IMR-90 (cell line): ENCODE results near the gene PRKAG2. TPM values are rescaled to one million over a fixed set of nuclear protein-coding genes. Genes with fewer than 3 reads are reported as not detected.
"Not testable (repeated sequence)": the region's sequence is repeated elsewhere in the genome, so short reads cannot be mapped to it uniquely, and the experiment has no call there.

Source experiments
- ATAC-seq: fragments of 200-7000 bp; cut with Tn5 transposase; 2 replicates; pipeline ENCODE4 v1.9.1; 2020; ENCODE audit warnings: low read depth, mild to moderate bottlenecking, moderate library complexity
- BruUV-seq: library from RNA; stranded (reverse); fragments of 400-500 nt; replicated peaks from 2 replicates; lab custom pipeline; 2021; lab: Mats Ljungman, UMichigan
- CTCF ChIA-PET: fragments of 300-600 bp; formaldehyde crosslinking; extraction: SDS; loops from one replicate; lab custom pipeline; 2021; ENCODE audit warnings: antibody characterized with exemption; lab: Yijun Ruan, JAX
- POLR2A ChIA-PET: fragments of 300-600 bp; sonication (Branson Sonifier 250); formaldehyde crosslinking; loops from one replicate; lab custom pipeline; 2022; ENCODE audit warnings: antibody characterized with exemption; ENCODE audit not compliant: unreplicated experiment; lab: Charles Lee
- DNase-seq: peaks from one replicate; pipeline ENCODE4 v3.0.0; 2013
- H2AFZ ChIP-seq: replicated peaks from 2 replicates; pipeline ENCODE3; 2013; ENCODE audit warnings: low read length, mild to moderate bottlenecking; ENCODE audit not compliant: poor library complexity
- H2AK5ac ChIP-seq: 2 replicates; pipeline ENCODE4 v1.6.1; 2013; ENCODE audit warnings: low read depth, low read length, inconsistent platforms
- H2AK9ac ChIP-seq: replicated peaks from 2 replicates; pipeline ENCODE3; 2013; ENCODE audit warnings: mild to moderate bottlenecking, low read depth, low read length, moderate library complexity; ENCODE audit not compliant: poor library complexity
- H2BK120ac ChIP-seq: 2 replicates; pipeline ENCODE4 v1.6.1; 2013; ENCODE audit warnings: low read depth, low read length, inconsistent platforms
- H2BK15ac ChIP-seq: 3 replicates; pipeline ENCODE4 v1.6.1; 2013; ENCODE audit warnings: low read depth, low read length, inconsistent platforms
- H2BK20ac ChIP-seq: 2 replicates; pipeline ENCODE4 v1.6.1; 2013; ENCODE audit warnings: low read depth, mild to moderate bottlenecking, inconsistent platforms, low read length, moderate library complexity
- H2BK5ac ChIP-seq: 2 replicates; pipeline ENCODE4 v1.6.1; 2013; ENCODE audit warnings: mild to moderate bottlenecking, low read depth, low read length, inconsistent platforms; ENCODE audit not compliant: poor library complexity, severe bottlenecking
- H3K14ac ChIP-seq: replicated peaks from 2 replicates; pipeline ENCODE4 v1.6.1; 2013; ENCODE audit warnings: low read depth, low read length, inconsistent platforms
- H3K18ac ChIP-seq: 2 replicates; pipeline ENCODE4 v1.6.1; 2013; ENCODE audit warnings: low read depth, low read length, control low read depth
- H3K23ac ChIP-seq: 2 replicates; pipeline ENCODE4 v1.6.1; 2013; ENCODE audit warnings: low read depth, low read length, inconsistent platforms
- H3K27ac ChIP-seq: 2 replicates; pipeline ENCODE4 v1.5.1; 2013; ENCODE audit warnings: mild to moderate bottlenecking, control low read depth, low read length; ENCODE audit not compliant: insufficient read depth
- H3K27me3 ChIP-seq: 2 replicates; pipeline ENCODE4 v1.6.1; 2013; ENCODE audit warnings: low read length; ENCODE audit not compliant: control insufficient read depth, insufficient read depth
- H3K36me3 ChIP-seq: 2 replicates; pipeline ENCODE4 v1.6.1; 2013; ENCODE audit warnings: low read length, mixed read lengths; ENCODE audit not compliant: control insufficient read depth, insufficient read depth
- H3K4ac ChIP-seq: 2 replicates; pipeline ENCODE4 v1.6.1; 2013; ENCODE audit warnings: low read depth, low read length, inconsistent platforms
- H3K4me1 ChIP-seq: 2 replicates; pipeline ENCODE4 v1.6.1; 2013; ENCODE audit warnings: low read length, mixed read lengths; ENCODE audit not compliant: control insufficient read depth, insufficient read depth
- H3K4me2 ChIP-seq: 2 replicates; pipeline ENCODE4 v1.6.1; 2013; ENCODE audit warnings: low read depth, mild to moderate bottlenecking, control low read depth, low read length, moderate library complexity
- H3K4me3 ChIP-seq: 2 replicates; pipeline ENCODE4 v1.5.1; 2013; ENCODE audit warnings: low read depth, mild to moderate bottlenecking, control low read depth, low read length, moderate library complexity; ENCODE audit not compliant: insufficient read depth
- H3K56ac ChIP-seq: 2 replicates; pipeline ENCODE4 v1.6.1; 2013; ENCODE audit warnings: low read length, inconsistent platforms; ENCODE audit not compliant: insufficient read depth; ENCODE audit errors: extremely low read depth
- H3K79me1 ChIP-seq, 2 experiments: 2 replicates each; pipeline ENCODE4 v1.6.1; 2013; ENCODE audit warnings: low read length in 2 of 2, inconsistent platforms in 1 of 2, low read depth in 1 of 2
- H3K9ac ChIP-seq: 2 replicates; pipeline ENCODE4 v1.6.1; 2013; ENCODE audit warnings: low read depth, low read length, control low read depth
- H3K9me1 ChIP-seq: 2 replicates; pipeline ENCODE4 v1.6.1; 2013; ENCODE audit warnings: low read length, inconsistent platforms; ENCODE audit not compliant: insufficient read depth
- H3K9me3 ChIP-seq: 2 replicates; pipeline ENCODE4 v1.6.1; 2013; ENCODE audit warnings: low read length; ENCODE audit not compliant: control insufficient read depth, insufficient read depth
- H4K20me1 ChIP-seq: 2 replicates; pipeline ENCODE4 v1.6.1; 2013; ENCODE audit warnings: low read length, inconsistent platforms; ENCODE audit not compliant: insufficient read depth
- H4K5ac ChIP-seq: 2 replicates; pipeline ENCODE4 v1.6.1; 2013; ENCODE audit warnings: mild to moderate bottlenecking, low read depth, low read length, control low read depth
- H4K8ac ChIP-seq, 2 experiments: 2 replicates each; pipeline ENCODE4 v1.6.1; 2013; ENCODE audit warnings: low read depth in 2 of 2, low read length in 2 of 2, control low read depth in 1 of 2, inconsistent platforms in 1 of 2
- H4K91ac ChIP-seq: 2 replicates; pipeline ENCODE4 v1.6.1; 2013; ENCODE audit warnings: low read depth, low read length, inconsistent platforms; ENCODE audit not compliant: insufficient read depth
- BHLHE40 ChIP-seq: fragments of 150-350 bp; IDR thresholded peaks from 2 replicates; pipeline ENCODE4 v1.6.1; 2016; ENCODE audit warnings: mild to moderate bottlenecking, low read depth, low read length
- CEBPB ChIP-seq: IDR thresholded peaks from 2 replicates; pipeline ENCODE4 v1.6.1; 2012; ENCODE audit warnings: low read depth, low read length, improper control_type of control experiment
- ELK1 ChIP-seq: fragments of 150-350 bp; IDR thresholded peaks from 2 replicates; pipeline ENCODE4 v1.6.1; 2016; ENCODE audit warnings: low read depth, mild to moderate bottlenecking, low read length, moderate library complexity, borderline replicate concordance
- MXI1 ChIP-seq: IDR thresholded peaks from 2 replicates; pipeline ENCODE4 v1.6.1; 2012; ENCODE audit warnings: low read depth, mild to moderate bottlenecking, low read length, moderate library complexity, borderline replicate concordance
- WGBS, 2 experiments: methylation state at CpG; one replicate each; pipeline versions ENCODE4 v1.1.5 to v1.1.7; 2013; ENCODE audit warnings: missing lambda C conversion rate in 2 of 2; ENCODE audit not compliant: insufficient read length in 1 of 2; ENCODE audit errors: extremely low coverage in 2 of 2; 5-methylcytosine and 5-hydroxymethylcytosine counted together
- dilution Hi-C: fragments of 300-500 bp; cut with HindIII; formaldehyde crosslinking; loops from one replicate; pipeline ENCODE4 v1.14.3; 2018; ENCODE audit warnings: low sequenced_read_pairs; ENCODE audit not compliant: unreplicated experiment
- in situ Hi-C: fragments of 300-500 bp; cut with MboI; formaldehyde crosslinking; loops from 3 replicates; pipeline ENCODE4 v1.14.3; 2019; ENCODE audit warnings: low sequenced_read_pairs, inconsistent platforms, mixed read lengths
- intact Hi-C: fragments of 100-400 bp; cut with micrococcal nuclease; formaldehyde crosslinking; loops from 2 replicates; pipeline ENCODE4 v1.10.0; 2022
- polyA plus RNA-seq, 3 experiments: library from polyadenylated mRNA; depleted of rRNA; stranded (reverse); fragments of >200 nt; gene quantifications; 2 replicates each; pipeline ENCODE4 v1.2.3, GENCODE V29; 2012; ENCODE audit warnings: low replicate concordance in 1 of 3
- total RNA-seq: library from RNA; depleted of rRNA; stranded (reverse); fragments of >200 nt; gene quantifications from 2 replicates; pipeline ENCODE4 v1.2.3, GENCODE V29; 2012

PRKAG2 gene
- total and polyA plus RNA-seq, 2 of the 4 experiments (the other 2 are of a cell fraction) = 15.4 to 21.6 TPM

DNA sequence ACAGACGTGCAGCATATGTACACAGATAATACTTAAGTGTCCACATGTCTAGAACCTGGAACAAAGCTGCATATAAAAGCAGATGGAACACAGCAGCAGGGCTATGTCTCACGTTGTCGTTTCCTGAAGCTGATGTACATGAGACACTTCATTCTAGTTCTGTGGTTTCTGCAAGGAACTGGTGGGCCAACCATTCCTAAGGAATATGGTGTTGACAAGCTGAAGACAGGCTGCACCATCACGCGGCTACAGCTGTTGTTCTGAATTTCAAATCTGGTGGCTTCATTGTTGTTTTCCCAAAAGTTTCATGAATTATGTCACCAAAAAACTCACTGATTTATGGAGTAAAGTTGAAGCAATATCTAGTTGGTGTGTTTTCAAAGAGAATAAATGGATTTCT is 33.7 kb downstream of the PRKAG2 start:
- ChIA-PET CTCF (no interaction called here), POLR2A (no interaction called here)
- intact Hi-C loops (no loop called here), dilution Hi-C loops (no loop called here), in situ Hi-C loops (no loop called here)
- no peaks in the 10 kb centered on the region for H4K20me1 ChIP-seq
- peaks cover 8% of the 10 kb centered on the region; the same call in 1 of the 2 replicates for H3K27me3 ChIP-seq
- H3K79me1 ChIP-seq = no peaks in the 10 kb centered on the region
- H3K23ac ChIP-seq = no peak overlapping the region
- no peak overlapping the region for H2BK5ac ChIP-seq
- H3K14ac ChIP-seq = no peak overlapping the region
- no peak overlapping the region for H3K4ac ChIP-seq
- BruUV-seq = no TSS peak
- TF ChIP-seq CEBPB (no peak), BHLHE40 (no peak), MXI1 (no peak), ELK1 (no peak)
- no peak for ATAC-seq
- H3K18ac ChIP-seq = no peak overlapping the region
- no peak overlapping the region for H2AK9ac ChIP-seq
- no peak overlapping the region for H4K5ac ChIP-seq
- no peaks in the 10 kb centered on the region for H3K9me1 ChIP-seq
- no peaks in the 10 kb centered on the region; the same call in 1 of the 2 replicates for H3K4me1 ChIP-seq
- H4K91ac ChIP-seq = no peak overlapping the region
- 0% methylated on average over 2 of the region's 5 CpGs; no CpG with 5 or more reads in 1 of the 2 experiments for WGBS, 2 experiments
- H2BK120ac ChIP-seq = no peak overlapping the region
- no peak overlapping the region for H3K27ac ChIP-seq
- no peak for DNase-seq
- no peak overlapping the region for H2AK5ac ChIP-seq
- no peaks in the 10 kb centered on the region for H3K36me3 ChIP-seq
- no peak overlapping the region for H2AFZ ChIP-seq
- H3K4me2 ChIP-seq = no peak overlapping the region
- no peak overlapping the region for H3K56ac ChIP-seq
- H2BK20ac ChIP-seq = no peak overlapping the region
- no peak overlapping the region for H3K9ac ChIP-seq
- H4K8ac ChIP-seq = no peak overlapping the region
- no peak overlapping the region for H2BK15ac ChIP-seq
- no peak overlapping the region for H3K4me3 ChIP-seq
- no peaks in the 10 kb centered on the region for H3K9me3 ChIP-seq

- H3K4me2 ChIP-seq, DNase-seq, H3K27ac ChIP-seq, H3K9ac ChIP-seq, H4K5ac ChIP-seq, H3K23ac ChIP-seq, H2AFZ ChIP-seq, H3K79me1 ChIP-seq, H3K4ac ChIP-seq, H3K4me3 ChIP-seq, H2BK20ac ChIP-seq, H4K20me1 ChIP-seq, H3K9me3 ChIP-seq, H3K4me1 ChIP-seq, H4K8ac ChIP-seq, CTCF ChIA-PET, H4K91ac ChIP-seq, in situ Hi-C loops, dilution Hi-C loops, H3K14ac ChIP-seq, intact Hi-C loops, H3K36me3 ChIP-seq, H2BK120ac ChIP-seq, H3K18ac ChIP-seq, H2BK15ac ChIP-seq, H2AK5ac ChIP-seq, H3K56ac ChIP-seq, H2AK9ac ChIP-seq, ATAC-seq, H3K9me1 ChIP-seq, BruUV-seq, POLR2A ChIA-PET: not testable (repeated sequence)
- Histone ChIP-seq H2BK5ac (peak overlapping the region; percentile 19), H3K27me3 (peaks cover 13% of the 10 kb centered on the region; the same call in 1 of the 2 replicates)
- 83% methylated on average over 1 of the region's 1 CpG; no CpG with 5 or more reads in 1 of the 2 experiments for WGBS, 2 experiments
Measured at GRCh38 chr7:151841395-151842051, 35.4 kb downstream of the PRKAG2 start.
